Memory B cell (primary cell): ENCODE results near the gene HSF5.
A peak's percentile ranks its signal among the peaks of the same experiment; 100 is the strongest.
"Not testable (repeated sequence)": the region's sequence is repeated elsewhere in the genome, so short reads cannot be mapped to it uniquely, and the experiment has no call there.

ENCODE experiments used
- ATAC-seq: fragments of 150-1000 bp; cut with Tn5 transposase; 2 replicates; pipeline ENCODE4 v1.10.0; 2021; ENCODE audit warnings: low read depth, mild to moderate bottlenecking, moderate library complexity
- DNase-seq, 2 donors: peaks; one replicate each; pipeline ENCODE4 v3.0.0; 2022; ENCODE audit warnings: low spot score in 2 of 2
- H3K27ac Mint-ChIP-seq: one replicate; pipeline ENCODE4 v1.8.0; 2022; ENCODE audit warnings: mild to moderate bottlenecking, moderate library complexity, mixed read lengths
- H3K27me3 Mint-ChIP-seq: one replicate; pipeline ENCODE4 v1.8.0; 2022; ENCODE audit warnings: mixed read lengths
- H3K36me3 Mint-ChIP-seq: one replicate; pipeline ENCODE4 v1.8.0; 2022; ENCODE audit warnings: mild to moderate bottlenecking, mixed read lengths
- H3K4me1 Mint-ChIP-seq: one replicate; pipeline ENCODE4 v1.8.0; 2022; ENCODE audit warnings: mixed read lengths
- H3K4me3 Mint-ChIP-seq: one replicate; pipeline ENCODE4 v1.8.0; 2022; ENCODE audit warnings: mild to moderate bottlenecking, moderate library complexity, mixed read lengths
- H3K9me3 Mint-ChIP-seq: one replicate; pipeline ENCODE4 v1.8.0; 2022; ENCODE audit warnings: mixed read lengths

The HSF5 gene

DNA sequence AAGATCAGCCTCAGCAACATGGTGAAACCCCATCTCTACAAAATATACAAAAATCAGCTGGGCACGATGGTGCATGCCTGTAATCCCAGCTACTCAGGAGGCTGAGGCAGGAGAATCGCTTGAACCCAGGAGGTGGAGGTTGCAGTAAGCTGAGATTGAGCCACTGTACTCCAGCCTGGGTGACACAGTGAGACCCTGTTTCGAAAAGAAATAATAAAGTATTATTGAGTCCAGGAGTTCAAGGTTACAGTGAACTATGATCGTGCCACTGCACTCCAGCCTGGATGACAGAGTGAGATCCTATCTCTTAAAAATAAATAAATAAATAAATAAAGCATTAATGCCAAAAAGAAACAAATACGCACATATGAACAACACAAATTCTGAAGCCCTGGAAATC is 6.4 kb downstream of the HSF5 start:
- H3K4me1 Mint-ChIP-seq, H3K9me3 Mint-ChIP-seq, ATAC-seq, H3K27ac Mint-ChIP-seq, DNase-seq, H3K27me3 Mint-ChIP-seq, H3K4me3 Mint-ChIP-seq: not testable (repeated sequence)
- peaks cover 17% of the 10 kb centered on the region for H3K36me3 Mint-ChIP-seq

DNA sequence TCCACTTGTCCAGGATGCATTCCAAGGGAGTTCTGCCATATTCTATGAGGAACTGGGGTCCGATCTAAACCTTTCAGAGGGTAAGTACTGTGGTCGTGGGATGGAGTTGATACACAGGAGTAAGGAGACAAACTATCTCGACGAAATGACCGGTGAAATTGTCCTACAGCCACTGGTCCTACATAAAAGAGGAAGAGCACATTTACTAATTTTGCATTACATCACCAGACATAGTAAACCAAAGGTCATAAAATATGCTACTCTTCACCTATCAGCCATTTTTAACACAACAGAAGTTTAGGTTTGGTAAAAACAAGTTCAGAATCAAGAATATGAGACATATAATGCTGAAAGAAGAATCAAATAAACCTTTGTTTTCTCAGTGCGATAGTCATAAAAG is 8.1 kb downstream of the HSF5 start:
- DNase-seq = no peak
- Mint-ChIP-seq H3K27ac (no peak overlapping the region), H3K9me3 (no peaks in the 10 kb centered on the region), H3K36me3 (peaks cover 22% of the 10 kb centered on the region), H3K27me3 (no peaks in the 10 kb centered on the region), H3K4me1 (peaks cover 3% of the 10 kb centered on the region), H3K4me3 (no peak overlapping the region)
- no peak for ATAC-seq

DNA sequence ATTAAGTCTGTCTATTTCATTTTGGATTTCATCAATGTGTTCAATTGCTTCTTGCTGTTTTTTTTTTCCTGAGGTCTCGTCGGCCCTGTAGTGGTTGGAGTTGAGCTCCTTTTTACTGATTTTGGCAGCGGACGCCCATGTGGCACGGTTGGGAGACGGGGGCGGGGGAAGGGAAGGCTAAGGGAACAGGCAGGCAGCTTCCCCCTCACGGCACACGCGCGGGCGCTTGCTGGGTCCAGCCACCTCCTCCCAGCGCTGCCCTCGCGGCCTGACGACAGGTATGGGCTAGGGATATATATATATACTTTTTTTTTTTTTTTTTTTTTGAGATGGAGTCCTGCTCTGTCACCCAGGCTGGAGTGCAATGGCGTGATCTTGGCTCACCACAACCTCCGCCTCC is 11.4 kb downstream of the HSF5 start:
- ATAC-seq (no peak), DNase-seq (no peak)
- H3K4me1 Mint-ChIP-seq = no peaks in the 10 kb centered on the region
- no peaks in the 10 kb centered on the region for H3K27me3 Mint-ChIP-seq
- no peak overlapping the region for H3K4me3 Mint-ChIP-seq
- H3K9me3 Mint-ChIP-seq = no peaks in the 10 kb centered on the region
- peaks cover 18% of the 10 kb centered on the region for H3K36me3 Mint-ChIP-seq
- H3K27ac Mint-ChIP-seq = no peak overlapping the region

DNA sequence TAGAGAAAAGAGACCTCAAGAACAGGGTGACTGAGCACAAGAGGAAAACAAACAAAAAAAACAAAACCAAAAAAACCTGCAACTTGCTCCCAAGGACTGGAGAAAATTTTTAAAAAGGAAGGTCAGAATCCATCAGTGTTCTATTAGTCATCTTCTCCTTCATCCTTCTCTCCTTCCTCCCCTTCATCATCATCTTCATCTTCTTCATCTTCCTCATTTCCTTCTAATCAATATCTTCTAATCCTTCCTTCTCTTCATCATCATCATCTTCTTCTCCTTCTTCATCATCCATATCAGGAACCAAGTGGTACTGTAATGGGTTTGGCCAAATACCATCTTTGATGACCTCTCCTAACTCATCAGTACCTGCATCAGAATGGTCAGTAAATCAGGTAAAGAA is 12.2 kb downstream of the HSF5 start:
- DNase-seq = no peak
- Mint-ChIP-seq H3K27me3 (no peaks in the 10 kb centered on the region), H3K4me1 (no peaks in the 10 kb centered on the region), H3K27ac (no peak overlapping the region), H3K4me3 (no peak overlapping the region), H3K36me3 (peaks cover 15% of the 10 kb centered on the region), H3K9me3 (no peaks in the 10 kb centered on the region)
- ATAC-seq = no peak

DNA sequence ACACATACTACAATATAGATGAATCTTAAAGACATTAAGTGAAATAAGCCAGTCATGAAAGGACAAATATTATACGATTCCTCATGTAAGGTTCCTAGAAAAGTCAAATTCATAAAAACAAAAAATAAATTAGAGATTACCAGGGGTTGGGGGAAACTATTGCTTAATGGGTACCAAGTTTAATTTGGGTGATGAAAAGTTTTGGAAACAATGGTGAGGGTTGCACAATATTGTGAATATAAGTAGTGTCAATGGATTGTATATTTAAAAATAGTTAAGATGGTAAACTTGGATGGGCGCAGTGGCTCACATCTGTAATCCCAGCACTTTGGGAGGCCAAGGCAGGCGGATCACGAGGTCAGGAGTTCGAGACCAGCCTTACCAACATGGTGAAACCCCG is 17.9 kb downstream of the HSF5 start:
- Mint-ChIP-seq H3K9me3 (no peaks in the 10 kb centered on the region), H3K27ac (no peak overlapping the region)

DNA sequence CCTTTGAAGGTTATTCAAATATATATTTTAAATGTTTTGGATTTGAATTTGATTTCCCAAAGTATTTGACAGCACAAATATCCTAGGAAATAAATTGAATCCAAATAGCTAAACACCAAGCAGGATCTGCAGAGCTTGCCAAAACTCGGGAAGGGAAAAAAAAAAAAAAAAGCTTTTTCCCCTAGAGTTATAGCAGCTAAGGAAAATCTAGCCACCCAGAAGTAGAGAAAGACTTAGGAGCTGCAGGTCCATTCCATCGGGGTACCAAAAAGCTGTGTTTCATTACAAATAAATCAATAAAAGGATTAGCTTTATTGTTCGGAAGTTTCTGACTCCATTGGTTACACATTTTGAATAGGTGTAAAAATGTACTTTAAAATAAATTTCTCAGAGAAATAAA is 19.3 kb downstream of the HSF5 start:
- H3K9me3 Mint-ChIP-seq = no peaks in the 10 kb centered on the region
- no peaks in the 10 kb centered on the region for H3K27me3 Mint-ChIP-seq
- H3K4me1 Mint-ChIP-seq = no peaks in the 10 kb centered on the region
- no peak overlapping the region for H3K4me3 Mint-ChIP-seq
- no peak for DNase-seq
- H3K36me3 Mint-ChIP-seq = no peaks in the 10 kb centered on the region
- no peak overlapping the region for H3K27ac Mint-ChIP-seq
- no peak for ATAC-seq

More for the DNA sequence above, 17.9 kb downstream of the HSF5 start:
- Mint-ChIP-seq H3K4me1 (no peaks in the 10 kb centered on the region), H3K36me3 (no peaks in the 10 kb centered on the region), H3K27me3 (no peaks in the 10 kb centered on the region), H3K4me3 (no peak overlapping the region)
- no peak for ATAC-seq
- no peak for DNase-seq

DNA sequence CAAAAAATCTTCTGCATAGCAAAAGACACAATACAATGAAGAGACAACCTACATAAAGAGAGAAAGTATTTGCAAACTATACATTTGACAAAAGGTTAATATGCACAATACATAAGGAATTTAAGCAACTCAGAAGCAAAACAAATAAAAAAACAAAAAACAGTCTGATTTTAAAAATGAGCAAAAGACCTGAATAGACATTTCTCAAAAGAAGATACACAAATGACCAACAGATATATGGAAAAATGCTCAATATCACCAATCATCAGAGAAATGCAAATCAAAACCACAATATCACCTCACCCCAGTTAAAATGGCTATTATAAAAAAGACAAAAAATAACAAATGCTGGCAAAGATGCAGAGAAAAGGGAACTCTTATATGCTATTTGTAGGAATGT is 32.7 kb downstream of the HSF5 start:
- peaks cover 12% of the 10 kb centered on the region for H3K36me3 Mint-ChIP-seq
- DNase-seq = no peak
- peaks cover 2% of the 10 kb centered on the region for H3K9me3 Mint-ChIP-seq
- H3K27ac Mint-ChIP-seq = no peak overlapping the region
- H3K4me1 Mint-ChIP-seq = no peaks in the 10 kb centered on the region
- ATAC-seq = no peak
- no peak overlapping the region for H3K4me3 Mint-ChIP-seq
- no peaks in the 10 kb centered on the region for H3K27me3 Mint-ChIP-seq

DNA sequence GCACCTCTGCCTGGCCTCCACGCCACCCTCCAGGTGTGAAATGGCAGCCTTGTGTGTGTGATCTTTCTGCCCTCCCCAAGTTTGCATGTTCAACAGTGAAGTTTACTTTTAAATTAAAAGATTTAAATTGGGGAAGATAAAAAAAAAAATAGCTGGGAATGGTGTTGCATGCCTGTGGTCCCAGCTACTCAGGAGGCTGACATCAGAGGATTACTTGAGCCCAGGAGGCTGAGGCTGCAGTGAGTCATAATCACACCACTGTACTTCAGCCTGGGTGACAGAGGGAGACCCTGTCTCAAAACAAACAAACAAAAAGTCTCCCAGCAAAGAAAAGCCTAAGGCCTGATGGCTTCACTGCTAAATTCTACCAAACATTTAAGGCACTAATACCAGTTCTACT is 35.5 kb downstream of the HSF5 start:
- Mint-ChIP-seq H3K27me3 (no peaks in the 10 kb centered on the region), H3K4me3 (no peak overlapping the region), H3K27ac (no peak overlapping the region), H3K4me1 (no peaks in the 10 kb centered on the region), H3K9me3 (peaks cover 2% of the 10 kb centered on the region), H3K36me3 (peaks cover 17% of the 10 kb centered on the region)
- DNase-seq (no peak), ATAC-seq (no peak)

DNA sequence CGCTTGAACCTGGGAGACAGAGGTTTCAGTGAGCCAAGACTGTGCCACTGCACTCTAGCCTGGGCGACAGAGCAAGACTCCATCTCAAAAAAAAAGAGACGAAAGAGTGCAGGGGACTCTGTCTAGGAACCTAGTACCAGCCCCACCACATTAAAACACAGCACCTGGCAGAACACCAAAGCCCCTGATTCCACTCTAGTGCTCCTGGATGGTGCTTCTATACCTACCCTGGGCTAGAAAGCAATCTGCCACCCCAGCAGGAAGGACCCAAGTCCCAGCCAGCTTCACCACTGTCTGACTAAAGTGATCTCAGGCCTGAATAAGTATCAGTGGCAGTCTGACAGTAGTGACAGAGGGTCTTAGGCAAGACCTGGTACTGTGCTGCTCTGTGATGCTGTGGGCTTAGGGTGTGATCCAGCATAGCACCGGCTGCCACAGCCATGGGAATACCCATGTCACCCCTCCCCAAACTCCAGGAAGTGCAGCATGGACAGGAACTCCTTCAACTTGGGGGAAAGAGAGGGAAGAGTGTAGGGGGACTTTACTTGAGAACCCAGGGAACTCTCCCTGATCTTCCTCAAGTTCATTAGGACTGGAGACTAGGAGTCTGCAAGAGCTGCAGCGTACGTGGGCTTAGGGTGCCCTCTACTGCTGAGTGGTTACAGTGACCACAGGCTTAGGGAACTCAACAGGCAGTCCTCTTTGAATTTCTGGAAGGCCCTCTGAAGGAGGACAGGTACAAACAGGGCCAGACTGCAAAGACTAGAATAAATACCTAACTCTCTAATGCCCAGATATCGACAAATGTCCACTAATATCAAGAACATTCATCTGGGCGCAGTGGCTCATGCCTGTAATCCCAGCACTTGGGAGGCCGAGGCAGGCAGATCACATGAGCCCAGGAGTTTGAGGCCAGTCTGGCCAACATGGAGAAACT is 40.9 kb downstream of the HSF5 start:
- Mint-ChIP-seq H3K27me3 (no peaks in the 10 kb centered on the region), H3K9me3 (no peaks in the 10 kb centered on the region), H3K4me3 (no peak overlapping the region), H3K36me3 (peaks cover 11% of the 10 kb centered on the region), H3K27ac (peak overlapping the region; percentile 55), H3K4me1 (peaks cover 8% of the 10 kb centered on the region)
- ATAC-seq = peak; percentile 90
- DNase-seq = peak; percentile 52 to 55

DNA sequence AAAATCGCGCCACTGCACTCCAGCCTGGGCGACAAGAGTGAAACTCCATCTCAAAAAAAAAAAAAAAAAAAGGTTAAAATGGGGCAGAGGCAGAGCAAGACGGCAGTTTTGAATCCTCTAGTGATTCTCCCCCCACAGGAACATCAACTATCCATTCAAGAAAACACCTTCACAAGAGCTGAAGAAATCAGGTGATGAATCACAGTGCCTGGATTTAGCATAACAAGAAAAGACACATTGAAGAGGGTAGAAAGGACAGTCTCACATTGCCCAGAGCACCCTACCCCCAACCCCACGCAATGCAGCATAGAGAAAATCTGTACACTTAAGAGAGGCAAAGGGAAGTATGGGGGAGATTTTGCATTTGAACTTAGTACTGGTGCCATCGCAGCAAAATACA is 42.1 kb downstream of the HSF5 start:
- peaks cover 8% of the 10 kb centered on the region for H3K4me1 Mint-ChIP-seq
- H3K27me3 Mint-ChIP-seq = no peaks in the 10 kb centered on the region
- ATAC-seq = no peak
- H3K36me3 Mint-ChIP-seq = peaks cover 14% of the 10 kb centered on the region
- no peak overlapping the region for H3K27ac Mint-ChIP-seq
- DNase-seq = no peak
- no peak overlapping the region for H3K4me3 Mint-ChIP-seq
- no peaks in the 10 kb centered on the region for H3K9me3 Mint-ChIP-seq

DNA sequence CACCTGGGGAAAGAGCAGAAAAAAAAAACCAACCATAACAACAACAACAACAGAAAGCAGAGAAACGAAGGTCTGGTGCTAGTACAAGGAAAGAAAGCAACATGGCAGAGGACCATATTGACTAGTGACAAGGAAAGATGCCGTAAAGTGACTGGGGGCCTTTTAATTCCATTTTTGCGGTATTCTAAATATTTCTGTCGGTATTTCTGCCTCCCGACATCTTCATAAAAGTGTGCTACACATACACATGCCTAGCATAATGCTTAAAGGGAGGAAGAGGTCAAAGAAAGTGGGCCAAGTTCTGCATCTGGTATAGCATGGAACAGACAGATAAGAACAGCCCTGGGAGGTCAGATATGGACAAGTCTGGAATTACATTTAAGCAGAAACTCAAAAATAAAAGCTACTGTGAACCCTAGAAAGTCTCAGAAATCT is 51.4 kb downstream of the HSF5 start:
- no peaks in the 10 kb centered on the region for H3K4me1 Mint-ChIP-seq
- H3K4me3 Mint-ChIP-seq = no peak overlapping the region
- peaks cover 23% of the 10 kb centered on the region for H3K36me3 Mint-ChIP-seq
- ATAC-seq = no peak
- no peaks in the 10 kb centered on the region for H3K27me3 Mint-ChIP-seq
- no peak overlapping the region for H3K27ac Mint-ChIP-seq
- H3K9me3 Mint-ChIP-seq = no peaks in the 10 kb centered on the region
- DNase-seq = no peak

DNA sequence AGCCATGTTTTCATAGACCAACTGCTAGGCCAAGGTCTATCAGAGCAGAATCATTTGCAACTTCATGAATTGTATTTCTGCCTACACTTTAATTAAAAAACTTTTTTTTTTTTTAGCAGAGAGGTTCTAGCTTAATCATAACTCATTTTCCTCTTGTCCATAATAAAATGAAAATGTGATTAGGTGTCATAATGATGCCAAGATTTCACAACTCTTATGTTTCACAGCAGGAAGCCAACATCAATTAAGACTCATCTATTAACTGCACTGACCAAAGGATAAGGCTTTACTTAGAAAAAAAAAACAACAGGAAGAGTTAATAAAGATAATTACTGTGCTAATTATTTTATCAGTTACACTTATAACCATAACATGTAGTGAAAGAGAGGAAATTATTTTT is 52.0 kb downstream of the HSF5 start:
- H3K4me1 Mint-ChIP-seq = no peaks in the 10 kb centered on the region

DNA sequence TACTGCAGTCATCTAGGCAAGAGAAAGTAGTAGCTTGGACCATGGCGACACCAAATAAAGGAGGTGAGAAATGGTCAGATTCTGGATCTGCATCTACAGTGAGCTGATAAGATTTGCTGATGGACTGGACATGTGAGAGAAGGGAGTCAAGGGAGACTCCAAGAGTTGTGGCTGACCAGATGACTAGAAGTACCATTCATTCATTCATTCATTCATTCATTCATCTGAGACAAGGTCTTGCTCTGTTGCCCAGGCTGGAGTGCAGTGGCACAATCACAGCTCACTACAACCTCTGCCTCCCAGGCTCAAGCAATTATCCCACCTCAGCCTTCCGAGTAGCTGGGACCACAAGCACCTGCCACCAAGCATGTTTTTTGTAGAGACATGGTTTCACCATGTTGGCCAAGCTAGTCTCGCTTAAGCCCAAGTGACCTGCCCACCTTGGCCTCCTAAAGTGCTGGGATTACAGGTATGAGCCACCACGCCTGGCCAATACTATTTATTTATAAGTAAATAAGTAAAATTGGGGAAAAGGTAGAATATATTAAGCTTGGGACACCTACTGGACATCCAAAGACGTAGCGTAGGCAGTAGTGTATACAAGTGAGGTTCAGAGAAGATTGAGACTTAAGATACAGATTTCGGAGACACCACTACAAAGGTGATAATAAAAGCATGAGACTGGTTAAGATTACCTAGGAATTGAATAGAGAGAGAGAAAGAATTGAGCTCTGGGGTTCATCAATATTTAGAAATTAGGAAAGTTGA is 55.2 kb downstream of the HSF5 start:
- no peak overlapping the region for H3K27ac Mint-ChIP-seq
- no peak for ATAC-seq
- DNase-seq = no peak
- no peaks in the 10 kb centered on the region for H3K27me3 Mint-ChIP-seq
- peaks cover 3% of the 10 kb centered on the region for H3K4me1 Mint-ChIP-seq
- no peaks in the 10 kb centered on the region for H3K9me3 Mint-ChIP-seq
- H3K36me3 Mint-ChIP-seq = peaks cover 17% of the 10 kb centered on the region
- no peak overlapping the region for H3K4me3 Mint-ChIP-seq

More for the DNA sequence above, 52.0 kb downstream of the HSF5 start:
- Mint-ChIP-seq H3K27ac (no peak overlapping the region), H3K36me3 (peaks cover 20% of the 10 kb centered on the region), H3K4me3 (no peak overlapping the region), H3K27me3 (no peaks in the 10 kb centered on the region), H3K9me3 (no peaks in the 10 kb centered on the region)
- ATAC-seq (no peak), DNase-seq (no peak)

DNA sequence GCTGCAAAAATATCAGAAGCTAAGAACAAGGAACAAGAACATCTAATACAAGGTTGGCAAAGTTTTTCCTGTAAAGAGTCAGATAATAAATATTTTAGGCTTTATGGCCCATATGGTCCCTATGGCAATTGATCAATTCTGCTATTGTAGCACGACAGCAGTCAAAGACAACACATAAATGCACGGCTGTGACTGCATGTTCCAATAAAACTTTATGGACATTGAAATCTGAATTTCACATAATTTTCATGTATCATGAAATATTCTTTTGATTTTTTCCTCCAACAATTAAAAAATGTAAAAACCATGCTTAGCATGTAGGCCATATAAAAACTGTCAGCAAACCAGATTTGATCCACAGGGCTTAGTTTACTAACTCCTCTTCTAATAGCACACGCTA is 60.4 kb downstream of the HSF5 start:
- no peak for ATAC-seq
- Mint-ChIP-seq H3K36me3 (peaks cover 6% of the 10 kb centered on the region), H3K27me3 (no peaks in the 10 kb centered on the region), H3K4me1 (peaks cover 4% of the 10 kb centered on the region), H3K4me3 (peak overlapping the region; percentile 85), H3K27ac (peak overlapping the region; percentile 45), H3K9me3 (no peaks in the 10 kb centered on the region)
- no peak for DNase-seq
